Effector CD8-positive, alpha-beta T cell (primary cell): ENCODE data around the gene WDR33.
"Not testable (repeated sequence)": the region's sequence is repeated elsewhere in the genome, so short reads cannot be mapped to it uniquely, and the experiment has no call there.

Experiments
- DNase-seq: peaks from one replicate; lab custom pipeline; 2025; lab: John Stamatoyannopoulos, UW

Gene WDR33

DNA sequence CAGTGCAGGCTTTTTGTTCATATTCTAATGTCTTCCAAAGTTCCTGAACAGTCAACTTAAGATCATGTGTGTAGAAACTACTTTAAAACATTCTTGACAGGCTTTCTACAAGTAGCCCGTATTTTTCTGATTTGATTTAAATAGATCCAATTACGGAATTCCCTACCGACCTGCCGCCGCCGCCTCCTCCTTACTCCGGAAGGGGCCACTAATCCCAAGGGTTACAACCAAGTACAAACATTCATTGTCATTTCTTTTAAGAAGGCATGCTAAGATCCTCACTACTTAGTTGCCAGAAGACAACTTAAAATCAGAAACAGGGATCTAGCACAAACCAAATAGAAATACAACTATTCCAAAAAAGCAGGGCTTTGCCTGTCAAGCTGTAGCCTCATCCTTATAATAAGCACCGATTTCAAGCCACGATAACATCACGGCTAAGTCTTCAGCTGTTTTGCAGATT, 784 bp downstream of the WDR33 start:
- no peak for DNase-seq

DNA sequence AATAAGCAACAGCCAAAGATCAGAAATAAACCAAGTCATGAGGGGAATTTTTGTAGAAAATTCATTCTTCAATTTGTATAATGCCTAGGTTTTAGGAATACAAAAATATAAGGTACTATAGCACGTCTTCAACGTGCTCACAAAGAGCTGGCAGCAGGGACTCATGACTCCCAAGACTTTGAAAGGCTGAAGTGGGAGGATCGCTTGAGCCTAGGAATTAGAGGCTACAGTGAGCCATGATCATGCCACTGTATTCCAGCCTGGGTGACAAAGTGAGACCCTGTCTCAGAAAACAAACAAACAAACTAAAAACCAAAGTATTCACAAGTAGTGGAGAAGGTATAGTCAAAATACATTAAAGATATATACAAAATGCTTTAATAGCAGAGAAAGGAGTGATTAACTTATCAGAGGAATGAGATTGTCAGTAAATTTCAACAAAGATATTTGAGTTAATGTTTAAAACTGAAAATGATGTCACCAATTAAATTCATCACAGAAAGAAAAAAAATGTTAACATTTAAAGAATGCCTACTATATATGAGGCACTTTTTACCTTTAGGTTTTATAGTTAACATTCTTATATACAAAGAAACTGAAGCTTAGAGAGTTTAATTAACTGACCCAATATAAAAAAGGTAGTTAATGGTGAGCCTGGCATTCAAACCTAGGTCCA, 3.2 kb downstream of the WDR33 start:
- DNase-seq: no peak

DNA sequence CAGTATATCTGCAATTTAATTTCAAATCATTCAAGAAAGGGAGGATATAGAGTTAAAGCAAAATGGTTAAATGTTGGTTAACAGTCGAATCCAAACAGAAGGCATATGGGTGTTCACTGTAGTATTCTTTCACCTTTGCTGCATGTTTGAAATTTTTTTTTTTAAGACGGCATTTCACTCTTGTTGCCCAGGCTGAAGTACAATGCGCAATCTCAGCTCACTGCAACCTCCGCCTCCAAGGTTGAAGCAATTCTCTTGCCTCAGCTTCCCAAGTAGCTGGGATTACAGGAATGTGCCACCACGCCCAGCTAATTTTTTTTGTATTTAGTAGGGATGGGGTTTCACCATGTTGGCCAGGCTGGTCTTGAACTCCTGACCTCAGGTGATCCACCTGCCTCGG, 4.1 kb downstream of the WDR33 start:
- not testable (repeated sequence) for DNase-seq

DNA sequence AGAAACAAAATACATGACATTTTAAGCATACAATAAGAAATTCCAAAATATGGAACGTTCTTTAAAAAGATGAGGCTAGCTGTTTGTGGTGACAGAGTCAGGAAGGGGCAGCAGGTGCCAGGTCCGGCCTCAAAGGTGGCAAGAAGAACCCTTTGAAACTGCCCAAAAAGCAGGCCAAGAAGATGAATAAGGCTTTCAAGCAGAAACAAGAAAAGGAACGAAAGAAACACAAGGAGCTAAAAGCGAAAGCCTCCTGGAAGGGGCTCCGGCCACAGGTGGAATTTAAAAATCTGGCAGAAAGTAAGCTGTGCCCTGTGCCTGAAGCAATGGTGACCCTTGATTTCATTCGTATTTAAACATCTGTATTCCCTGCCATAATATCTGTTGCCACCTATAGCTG, 5.5 kb downstream of the WDR33 start:
- no peak for DNase-seq

DNA sequence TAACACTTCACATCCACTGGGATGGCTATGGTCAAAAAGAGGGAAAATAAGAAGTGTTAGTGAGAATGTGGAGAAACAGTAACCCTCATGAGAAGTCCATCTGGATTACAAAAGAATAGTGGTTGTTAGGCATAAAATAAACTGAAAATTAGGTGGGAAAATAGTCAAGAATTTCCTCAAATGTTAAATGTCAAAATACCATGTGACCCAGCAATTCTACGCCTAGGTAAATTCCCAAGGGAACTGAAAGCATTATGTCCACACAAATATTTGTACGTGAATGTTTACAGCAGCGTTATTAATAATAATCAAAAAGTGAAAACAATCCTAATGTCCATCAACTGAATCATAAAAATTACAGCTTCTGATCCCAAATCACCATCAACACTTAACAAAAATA, 11.0 kb downstream of the WDR33 start:
- no peak for DNase-seq

DNA sequence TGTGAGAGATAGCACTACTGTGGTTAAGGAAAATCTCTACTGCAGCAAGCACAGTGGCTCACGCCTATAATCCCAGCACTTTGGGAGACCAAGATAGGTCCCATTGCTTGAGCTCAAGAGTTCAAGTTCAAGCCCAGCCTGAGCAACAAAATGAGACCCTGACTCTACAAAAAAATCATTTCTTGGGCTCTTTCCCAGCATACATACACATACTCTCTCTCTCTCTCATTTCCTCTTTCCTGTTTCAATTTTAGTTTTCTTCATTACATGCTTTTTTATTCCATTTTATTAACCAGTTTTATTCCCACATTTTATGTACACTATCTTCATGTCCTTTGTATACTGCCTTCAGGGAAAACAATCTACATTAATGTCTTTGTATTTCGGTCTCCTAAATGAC, 14.6 kb downstream of the WDR33 start:
- DNase-seq: no peak

DNA sequence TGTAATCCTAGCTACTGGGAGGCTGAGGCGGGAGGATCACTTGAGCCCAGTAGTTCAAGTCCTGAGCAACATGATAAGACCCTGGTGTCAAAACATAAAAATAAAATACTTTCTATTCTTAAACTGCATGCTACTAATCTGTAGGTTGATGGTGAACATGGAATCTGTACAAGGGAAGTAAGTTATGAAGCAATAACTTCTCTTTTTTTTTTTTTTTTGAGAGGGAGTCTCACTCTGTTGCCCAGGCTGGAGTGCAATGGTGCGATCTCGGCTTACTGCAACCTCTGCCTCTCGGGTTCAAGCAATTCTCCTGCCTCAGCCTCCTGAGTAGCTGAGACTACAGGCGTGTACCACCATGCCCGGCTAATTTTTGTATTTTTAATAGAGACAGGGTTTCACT, 16.1 kb downstream of the WDR33 start:
- DNase-seq: not testable (repeated sequence)

DNA sequence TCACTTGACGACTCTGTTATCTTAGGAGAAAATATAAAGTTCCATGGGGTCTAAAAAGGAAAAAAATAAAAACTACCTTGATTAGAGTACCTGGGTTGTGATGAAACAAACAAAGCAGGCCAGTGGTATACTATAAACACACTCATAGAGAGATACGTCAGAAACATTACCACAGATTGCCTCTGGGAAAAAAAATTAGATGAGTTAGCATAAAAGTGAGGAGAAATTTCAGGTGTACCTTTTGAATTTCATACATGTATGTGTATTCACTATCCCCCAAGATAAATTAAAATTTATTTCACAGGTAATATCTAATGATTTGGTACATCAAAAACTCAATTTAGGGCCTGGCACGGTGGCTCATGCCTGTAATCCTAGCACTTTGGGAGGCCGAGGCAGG, 18.2 kb downstream of the WDR33 start:
- DNase-seq: no peak

DNA sequence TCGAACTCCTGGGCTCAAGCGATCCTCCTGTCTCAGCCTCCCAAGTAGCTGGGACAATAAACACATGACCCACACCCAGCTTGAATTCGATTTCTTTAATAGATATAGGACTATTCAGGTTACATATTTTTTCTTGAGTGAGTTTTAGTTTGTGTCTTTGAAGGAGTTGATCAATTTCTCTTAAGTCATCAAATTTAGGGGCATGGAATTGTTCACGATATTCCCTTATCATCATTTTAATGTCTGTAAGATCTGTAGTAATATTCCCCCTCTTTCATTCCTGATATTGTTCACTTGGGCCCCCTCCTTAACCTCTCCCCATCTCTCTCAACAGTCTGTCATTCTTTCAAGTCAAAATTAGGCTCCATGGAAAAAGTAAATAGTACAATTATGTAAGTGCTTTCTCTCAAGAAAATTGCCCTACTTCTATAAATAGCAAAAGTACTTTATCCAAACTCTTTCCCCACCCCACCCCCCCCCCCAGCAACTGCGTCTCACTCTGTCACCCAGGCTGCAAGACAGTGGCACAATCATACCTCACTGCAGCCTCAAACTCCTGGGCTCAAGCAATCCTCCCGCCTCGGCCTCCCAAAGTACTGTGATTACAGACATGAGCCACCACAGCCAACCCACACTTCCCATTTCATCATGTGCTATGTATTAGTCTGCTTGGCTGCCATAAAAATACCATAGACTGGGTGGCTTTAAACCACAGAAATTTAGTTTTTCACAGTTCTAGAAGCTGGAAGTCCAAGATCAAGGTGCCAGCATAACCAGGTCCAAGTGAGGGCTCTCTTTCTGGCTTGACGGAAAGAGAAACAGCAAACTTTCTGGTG, 20.1 kb downstream of the WDR33 start:
- no peak for DNase-seq

DNA sequence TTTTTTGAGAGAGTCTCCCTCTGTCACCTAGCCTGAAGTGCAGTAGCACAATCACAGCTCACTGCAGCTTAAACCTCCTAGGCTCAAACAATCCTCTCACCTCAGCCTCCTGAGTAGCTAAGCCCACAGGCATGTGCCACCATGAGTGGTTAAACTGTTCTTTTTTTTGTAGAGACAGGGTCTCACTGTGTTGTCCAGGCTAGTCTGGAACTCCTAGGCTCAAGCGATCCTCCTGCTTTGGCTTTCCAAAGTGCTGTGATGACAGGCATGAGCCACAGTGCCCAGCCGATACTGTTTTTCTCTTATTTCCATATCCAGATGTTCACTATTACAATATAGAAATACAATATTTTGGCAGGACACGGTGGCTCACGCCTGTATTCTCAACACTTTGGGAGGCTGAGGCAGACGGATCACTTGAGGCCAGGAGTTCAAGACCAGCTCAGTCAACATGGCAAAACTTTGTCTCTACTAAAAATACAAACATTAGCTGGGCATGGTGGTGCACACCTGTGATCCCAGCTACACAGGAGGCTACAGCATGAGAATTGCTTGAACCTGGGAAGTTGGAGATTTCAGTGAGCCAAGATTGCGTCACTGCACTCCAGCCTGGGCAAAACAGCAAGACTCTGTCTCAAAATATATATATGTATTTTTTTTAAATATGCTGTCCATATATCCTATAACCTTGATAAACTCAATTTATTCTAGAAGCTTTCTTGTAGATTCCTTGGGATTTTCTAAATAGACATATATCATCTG, 24.7 kb downstream of the WDR33 start:
- DNase-seq: no peak

DNA sequence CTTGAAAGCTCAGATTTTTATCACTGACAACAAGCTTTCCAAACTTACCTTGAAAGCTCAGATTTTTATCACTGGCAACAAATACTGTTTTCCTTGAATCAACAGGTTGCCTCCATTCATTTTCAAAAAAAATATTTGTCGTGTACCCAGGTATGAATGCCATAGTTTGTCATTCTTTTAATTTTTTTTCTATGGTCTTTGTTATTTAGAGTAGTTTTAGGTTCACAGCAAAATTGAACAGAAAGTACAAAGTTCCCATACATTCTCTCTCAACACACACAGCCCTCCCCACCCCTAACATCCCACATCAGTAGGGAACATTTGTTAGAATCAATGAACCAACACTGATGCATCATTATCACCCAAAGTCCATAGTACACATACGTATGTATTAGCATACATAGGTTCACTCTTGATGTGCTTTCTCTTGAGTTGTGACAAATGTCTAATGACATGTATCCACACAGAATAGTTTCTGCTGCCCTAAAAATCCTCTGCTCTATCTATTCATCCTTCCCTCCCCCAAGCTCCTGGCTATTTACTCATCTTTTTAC, 25.9 kb downstream of the WDR33 start:
- DNase-seq: no peak

DNA sequence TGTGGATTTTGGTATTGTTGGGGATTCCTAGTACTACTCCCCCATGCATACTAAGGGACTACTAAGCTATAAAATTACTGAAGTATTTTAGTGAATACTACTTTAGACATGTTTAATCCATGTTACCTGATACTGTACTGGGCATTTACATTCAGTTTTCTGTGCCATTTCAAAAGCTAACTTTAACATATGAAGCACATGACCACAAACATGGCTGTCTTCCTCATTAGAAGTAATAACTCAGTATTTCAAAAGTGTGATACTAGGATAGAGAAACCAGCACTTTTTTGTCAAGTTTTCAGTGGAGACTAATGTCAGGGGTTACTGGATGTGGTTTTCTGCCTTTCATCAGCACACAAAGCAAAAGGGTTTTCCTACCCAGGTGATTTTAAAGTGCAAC, 27.9 kb downstream of the WDR33 start:
- DNase-seq: no peak

DNA sequence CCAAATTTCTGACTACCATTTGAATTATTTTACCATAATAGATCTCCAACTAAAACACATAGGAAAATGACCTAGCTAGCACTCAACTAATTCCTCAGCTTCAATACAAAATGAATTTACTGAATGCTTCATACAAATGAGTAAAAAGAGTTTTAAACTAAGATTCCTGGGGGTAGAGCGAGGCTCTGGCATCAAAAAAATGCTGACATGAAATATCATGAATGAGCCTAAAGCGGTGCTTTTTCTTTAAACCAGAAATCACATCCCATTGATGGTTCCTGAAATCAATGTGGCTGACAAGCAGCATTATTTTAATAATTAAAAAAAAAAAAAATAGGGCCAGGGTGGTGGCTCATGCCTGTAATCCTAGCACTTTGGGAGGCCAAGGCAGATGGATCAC, 32.1 kb downstream of the WDR33 start:
- no peak for DNase-seq

DNA sequence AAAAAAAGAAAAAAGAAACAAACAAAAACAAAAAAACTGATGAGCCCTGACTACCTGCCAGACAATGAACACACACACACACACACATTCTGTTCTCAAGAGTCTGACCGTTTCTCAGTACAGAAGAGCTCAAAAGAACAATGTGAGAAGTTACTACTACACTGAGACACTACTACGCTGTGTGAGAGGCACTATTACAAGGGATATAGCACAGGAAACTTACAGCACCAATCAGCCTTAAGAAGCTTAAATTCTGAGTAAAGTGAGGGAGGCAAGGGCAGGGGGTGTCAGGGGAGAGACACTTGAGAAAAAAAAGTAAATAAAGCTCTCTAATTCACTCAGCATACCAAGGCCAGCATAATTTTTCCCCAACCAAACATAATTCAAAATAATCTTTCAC, 32.5 kb downstream of the WDR33 start:
- no peak for DNase-seq

DNA sequence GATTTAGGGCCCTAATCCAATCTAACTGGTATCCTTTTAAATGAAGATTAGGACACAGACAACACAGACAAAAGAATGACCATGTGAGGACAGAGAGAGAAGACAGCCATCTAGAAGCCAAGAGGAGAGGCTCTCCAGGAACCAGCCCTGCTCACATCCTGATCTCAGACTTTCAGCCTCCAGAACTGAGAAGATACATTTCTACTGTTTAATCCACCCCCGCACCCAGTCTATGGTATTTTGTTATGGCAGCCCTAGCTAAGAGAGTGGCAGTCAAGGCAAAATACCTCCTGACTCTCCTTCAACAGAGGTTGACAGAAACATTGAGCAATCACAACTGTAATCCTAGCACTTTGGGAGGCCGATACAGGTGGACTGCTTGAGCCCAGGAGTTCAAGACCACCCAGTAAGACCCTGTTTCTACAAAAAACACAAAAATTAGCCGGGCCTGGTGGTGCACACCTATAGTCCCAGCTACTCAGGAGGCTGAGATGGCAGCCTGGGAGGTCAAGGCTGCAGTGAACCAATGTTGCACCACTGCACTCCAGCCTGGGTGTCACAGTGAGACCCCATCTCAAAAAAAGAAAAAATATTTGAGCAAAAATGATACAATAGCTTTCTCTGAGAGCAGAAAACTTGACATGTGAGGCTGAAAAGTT, 34.7 kb downstream of the WDR33 start:
- DNase-seq: no peak

DNA sequence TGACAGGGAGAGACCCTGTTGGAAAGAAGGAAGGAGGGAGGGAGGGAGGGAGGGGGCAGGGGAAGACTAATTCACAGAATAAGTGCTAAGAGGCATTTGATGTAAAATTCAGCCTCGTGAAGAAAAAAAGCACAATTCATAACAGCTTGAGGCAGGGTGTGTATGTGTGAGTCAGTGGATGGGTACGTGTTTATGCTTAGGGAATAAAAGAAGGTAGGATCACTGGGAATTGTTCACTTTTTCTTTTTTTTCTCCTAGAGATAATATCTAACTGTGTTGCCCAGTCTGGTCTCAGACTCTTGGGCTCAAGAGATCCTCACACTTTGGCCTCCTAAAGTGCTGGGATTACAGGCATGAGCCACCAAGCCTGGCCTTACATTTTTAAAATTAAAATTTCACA, 39.2 kb downstream of the WDR33 start:
- no peak for DNase-seq

DNA sequence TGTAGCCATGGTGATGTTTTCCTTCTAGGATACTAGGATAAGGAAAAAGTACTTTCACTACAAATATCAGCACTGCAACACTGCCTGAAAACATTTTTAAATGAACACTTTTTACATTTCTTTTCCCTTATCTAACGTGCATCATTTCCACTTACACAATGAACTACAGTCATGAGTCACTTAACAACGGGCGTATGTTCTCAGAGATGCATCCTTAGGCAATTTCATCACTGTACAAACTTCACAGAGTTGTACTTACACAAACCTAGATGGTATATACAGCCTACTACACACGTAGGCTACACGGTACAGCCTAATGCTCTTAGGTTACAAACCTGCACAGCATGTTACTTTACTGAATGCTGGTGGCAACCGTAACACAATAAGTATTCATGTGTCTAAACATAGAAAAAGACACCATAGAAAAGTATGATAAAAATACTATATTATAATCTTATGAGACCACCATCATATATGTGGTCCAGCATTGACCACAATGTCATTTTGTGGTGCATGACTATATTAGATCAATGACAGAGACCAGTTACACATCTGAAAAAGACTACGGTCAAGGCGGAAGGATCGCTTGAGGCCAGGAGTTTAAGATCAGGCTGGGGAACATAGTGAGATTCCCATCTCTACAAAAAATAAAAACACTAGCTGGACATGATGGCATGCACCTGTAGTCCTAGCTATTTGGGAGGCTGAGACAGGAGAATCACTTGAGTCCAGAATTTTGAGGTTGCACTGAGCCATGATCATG, 39.8 kb downstream of the WDR33 start:
- DNase-seq: no peak

DNA sequence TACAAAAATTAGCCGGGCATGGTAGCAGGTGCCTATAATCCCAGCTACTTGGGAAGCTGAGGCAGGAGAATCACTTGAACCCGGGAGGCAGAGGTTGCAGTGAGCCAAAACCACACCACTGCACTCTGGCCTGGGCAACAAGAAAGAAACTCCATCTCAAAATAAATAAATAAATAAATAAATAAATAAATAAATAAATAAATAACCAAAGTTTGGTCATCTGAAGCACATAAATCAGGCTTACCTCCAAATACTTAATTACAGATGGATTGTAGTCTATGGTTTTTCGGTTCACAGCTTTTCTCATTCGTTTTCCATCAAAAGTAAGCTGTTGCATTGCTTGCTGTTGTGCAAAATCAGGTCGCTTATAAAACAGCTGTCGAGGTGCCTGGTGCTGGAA, 40.4 kb downstream of the WDR33 start:
- DNase-seq: not testable (repeated sequence)

DNA sequence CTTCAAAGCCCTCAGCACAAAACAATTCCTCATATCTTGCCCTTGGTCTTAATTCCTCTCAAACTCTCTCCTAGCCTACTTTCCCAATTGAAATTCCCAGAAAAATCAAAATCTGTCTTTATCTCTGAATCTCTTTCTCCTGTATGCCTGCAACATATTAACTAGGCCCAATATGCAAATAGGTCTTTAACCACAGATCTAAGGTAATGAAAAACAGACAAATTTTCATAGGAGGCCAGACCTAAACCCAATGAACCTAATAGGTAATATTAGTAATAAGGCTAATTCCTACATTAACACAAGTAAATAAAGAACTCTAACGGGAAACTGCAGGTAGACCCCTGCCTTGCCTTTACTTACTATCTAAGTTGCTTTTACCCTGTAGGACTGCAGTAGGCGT, 41.4 kb downstream of the WDR33 start:
- no peak for DNase-seq

DNA sequence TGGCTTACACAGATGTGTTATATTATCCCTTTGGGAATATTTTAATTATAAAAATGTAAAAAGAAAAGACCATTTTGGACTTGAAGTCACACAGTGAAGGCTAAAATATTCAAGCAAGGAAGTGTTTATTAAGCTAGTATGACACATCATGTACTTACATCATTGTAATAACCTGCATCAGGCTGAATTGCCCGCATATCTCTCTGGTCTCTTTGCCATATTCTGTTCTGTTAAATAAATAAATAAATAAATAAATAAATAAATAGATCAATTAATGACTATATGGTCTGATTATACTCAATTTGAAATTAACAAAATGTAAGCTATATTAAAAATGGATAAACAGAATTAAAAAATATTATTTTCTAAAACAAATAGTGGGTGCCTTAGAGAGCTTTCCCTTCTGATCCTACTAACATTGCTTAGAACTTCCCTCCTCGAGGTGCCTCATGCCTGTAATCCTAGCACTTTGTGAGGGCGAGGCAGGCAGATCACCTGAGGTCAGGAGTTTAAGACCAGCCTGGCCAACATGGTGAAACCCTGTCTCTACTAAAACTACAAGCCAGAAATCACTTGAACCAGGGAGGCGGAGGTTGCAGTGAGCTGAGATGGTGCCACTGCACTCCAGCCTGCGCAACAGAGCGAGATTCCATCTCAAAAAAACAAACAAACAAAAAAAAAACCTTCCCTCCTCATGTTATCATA, 42.0 kb downstream of the WDR33 start:
- DNase-seq: no peak

DNA sequence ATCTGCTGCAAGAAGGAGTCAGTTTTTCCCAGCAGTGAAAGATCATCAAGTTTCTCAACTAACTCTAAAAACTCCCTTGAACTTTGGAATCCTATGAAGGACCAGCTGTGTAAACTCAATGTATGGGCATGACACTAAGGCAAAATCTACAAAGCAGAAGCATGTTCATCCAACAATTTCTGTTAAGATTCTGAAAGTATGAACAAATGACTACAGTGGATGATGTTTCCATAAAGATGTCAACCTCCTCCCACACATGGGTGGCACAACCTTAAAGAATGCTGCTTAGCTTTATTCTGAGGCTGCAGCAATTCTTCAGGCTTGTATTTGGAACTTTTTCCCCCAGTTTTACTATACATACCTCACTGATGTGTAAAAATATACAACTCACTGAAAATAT, 47.2 kb downstream of the WDR33 start:
- no peak for DNase-seq
